T-helper 1 cell treated with Interleukin-12 subunit alpha and Interleukin-12 subunit beta and Interleukin-4 antibody, amounts not matched to agents 30 μg/mL and 1 μg/mL, for 36 hours (primary cell): ENCODE data around the gene SSPN.

ENCODE experiments used
- H3K27ac Mint-ChIP-seq: one replicate; pipeline ENCODE4 v1.8.0; 2021; ENCODE audit warnings: mild to moderate bottlenecking, mixed read lengths
- H3K27me3 Mint-ChIP-seq: one replicate; pipeline ENCODE4 v1.8.0; 2021; ENCODE audit warnings: low read depth, mixed read lengths
- H3K36me3 Mint-ChIP-seq: one replicate; pipeline ENCODE4 v1.8.0; 2021; ENCODE audit warnings: low read depth, mixed read lengths
- H3K4me1 Mint-ChIP-seq: one replicate; pipeline ENCODE4 v1.8.0; 2021; ENCODE audit warnings: low read depth, mixed read lengths
- H3K4me3 Mint-ChIP-seq: one replicate; pipeline ENCODE4 v1.8.0; 2021; ENCODE audit warnings: mild to moderate bottlenecking, moderate library complexity, mixed read lengths
- H3K9me3 Mint-ChIP-seq: one replicate; pipeline ENCODE4 v1.8.0; 2021; ENCODE audit warnings: mixed read lengths

Gene SSPN

GRCh38 chr12:26250801-26251200 lies 55.4 kb downstream of the SSPN start:
- H3K27me3 Mint-ChIP-seq: no peaks in the 10 kb centered on the region
- no peak overlapping the region for H3K4me3 Mint-ChIP-seq
- peaks cover 5% of the 10 kb centered on the region for H3K9me3 Mint-ChIP-seq
- no peaks in the 10 kb centered on the region for H3K36me3 Mint-ChIP-seq
- H3K4me1 Mint-ChIP-seq: no peaks in the 10 kb centered on the region
- no peak overlapping the region for H3K27ac Mint-ChIP-seq

GRCh38 chr12:26251600-26251999 lies 56.2 kb downstream of the SSPN start:
- Mint-ChIP-seq H3K4me3 (no peak overlapping the region), H3K27me3 (no peaks in the 10 kb centered on the region), H3K9me3 (peaks cover 5% of the 10 kb centered on the region), H3K4me1 (no peaks in the 10 kb centered on the region), H3K36me3 (no peaks in the 10 kb centered on the region), H3K27ac (no peak overlapping the region)

GRCh38 chr12:26252946-26253345 lies 57.6 kb downstream of the SSPN start:
- no peaks in the 10 kb centered on the region for H3K27me3 Mint-ChIP-seq
- H3K27ac Mint-ChIP-seq: no peak overlapping the region
- peaks cover 8% of the 10 kb centered on the region for H3K9me3 Mint-ChIP-seq
- no peak overlapping the region for H3K4me3 Mint-ChIP-seq
- no peaks in the 10 kb centered on the region for H3K4me1 Mint-ChIP-seq
- H3K36me3 Mint-ChIP-seq: no peaks in the 10 kb centered on the region

DNA sequence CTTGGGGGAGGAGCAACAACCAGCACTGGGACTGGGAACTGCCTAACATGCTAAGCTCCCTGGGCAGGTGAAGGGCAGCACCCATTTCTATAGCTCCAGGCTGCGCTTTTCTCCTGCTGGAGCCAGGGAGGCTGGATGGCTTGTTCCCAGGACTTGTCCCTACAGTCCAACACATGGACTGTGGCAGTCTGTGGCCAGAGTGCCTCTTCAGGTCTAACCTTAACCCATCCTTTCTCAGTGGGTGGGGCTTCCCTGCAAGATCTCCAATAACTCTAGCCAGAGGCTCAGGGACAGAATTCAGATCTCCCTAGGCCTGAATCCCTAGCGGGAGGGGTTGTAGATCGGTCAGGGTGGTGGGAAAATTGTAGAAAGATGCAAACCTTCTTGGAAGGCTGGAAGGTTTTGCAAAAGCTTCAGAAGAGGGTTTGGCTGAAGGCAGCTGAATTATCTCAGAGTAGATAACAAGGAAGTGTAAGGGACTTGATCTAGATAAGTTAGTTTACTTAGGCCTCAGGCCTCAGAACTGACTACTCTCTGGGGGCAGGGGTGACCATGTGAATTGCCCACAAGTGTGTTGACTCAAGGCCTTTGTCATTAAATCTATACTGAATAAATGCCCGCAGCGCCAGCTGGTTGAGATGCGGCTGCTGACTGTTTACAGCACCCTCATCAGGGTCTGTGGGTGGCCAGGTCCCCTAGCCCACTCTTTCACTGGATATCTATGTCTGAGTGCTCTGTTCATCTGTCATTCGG lies 60.7 kb downstream of the SSPN start:
- no peaks in the 10 kb centered on the region for H3K4me1 Mint-ChIP-seq
- peaks cover 18% of the 10 kb centered on the region for H3K9me3 Mint-ChIP-seq
- H3K27ac Mint-ChIP-seq: no peak overlapping the region
- H3K36me3 Mint-ChIP-seq: no peaks in the 10 kb centered on the region
- no peaks in the 10 kb centered on the region for H3K27me3 Mint-ChIP-seq
- no peak overlapping the region for H3K4me3 Mint-ChIP-seq

DNA sequence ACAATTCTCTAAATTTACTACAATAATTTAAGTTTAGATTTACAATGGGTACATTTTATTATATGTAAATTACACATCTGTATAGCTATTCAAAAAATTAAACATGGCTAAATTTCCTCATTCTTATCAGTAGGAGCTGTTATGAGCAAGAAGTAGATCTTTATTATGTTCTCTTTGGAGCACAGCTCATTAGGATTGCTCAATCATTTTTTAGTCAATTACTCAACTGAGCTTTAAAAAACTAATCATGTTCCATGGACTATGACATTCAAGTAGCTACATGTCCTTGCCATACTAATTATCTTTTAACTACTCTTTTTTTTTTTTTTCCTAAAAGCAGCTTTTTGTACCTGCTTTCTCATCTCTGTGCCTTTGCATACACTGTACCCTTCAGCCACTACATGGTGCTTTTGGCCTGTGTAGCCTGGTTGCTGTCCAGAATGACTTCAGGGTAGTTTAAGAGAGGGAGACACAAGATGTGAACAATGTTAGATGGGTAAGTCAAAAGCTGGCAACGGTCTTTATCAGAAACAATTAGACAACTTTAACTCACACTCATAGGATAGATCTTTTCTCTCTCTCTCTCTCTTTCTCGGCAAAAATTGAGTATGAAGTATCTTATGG lies 69.0 kb downstream of the SSPN start:
- no peaks in the 10 kb centered on the region for H3K4me1 Mint-ChIP-seq
- no peaks in the 10 kb centered on the region for H3K9me3 Mint-ChIP-seq
- no peak overlapping the region for H3K27ac Mint-ChIP-seq
- no peaks in the 10 kb centered on the region for H3K36me3 Mint-ChIP-seq
- H3K27me3 Mint-ChIP-seq: peaks cover 4% of the 10 kb centered on the region
- H3K4me3 Mint-ChIP-seq: no peak overlapping the region

GRCh38 chr12:26265606-26266005 lies 70.2 kb downstream of the SSPN start:
- H3K36me3 Mint-ChIP-seq: no peaks in the 10 kb centered on the region
- H3K27ac Mint-ChIP-seq: no peak overlapping the region
- H3K4me1 Mint-ChIP-seq: no peaks in the 10 kb centered on the region
- H3K9me3 Mint-ChIP-seq: no peaks in the 10 kb centered on the region
- H3K4me3 Mint-ChIP-seq: no peak overlapping the region
- peaks cover 4% of the 10 kb centered on the region for H3K27me3 Mint-ChIP-seq

DNA sequence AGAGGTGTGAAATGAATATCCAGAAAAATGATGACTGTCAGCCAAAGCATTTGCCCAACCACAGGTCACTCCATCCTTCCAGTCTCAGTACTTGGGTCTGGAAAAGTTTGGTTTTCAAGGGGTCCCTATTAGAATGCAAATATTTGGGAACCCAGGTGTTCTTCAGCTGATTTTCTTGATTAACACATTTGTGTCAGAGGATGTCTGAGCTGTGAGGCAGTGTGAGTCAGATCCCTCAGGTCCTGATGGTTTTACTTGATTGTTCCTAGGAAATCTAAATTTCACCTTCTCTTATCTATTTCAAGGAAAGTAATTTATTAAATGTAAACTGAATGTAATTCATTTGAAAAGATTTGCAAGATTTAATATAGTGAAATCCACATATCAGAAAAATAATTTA lies 71.5 kb downstream of the SSPN start:
- Mint-ChIP-seq H3K4me3 (no peak overlapping the region), H3K27me3 (peaks cover 6% of the 10 kb centered on the region), H3K36me3 (no peaks in the 10 kb centered on the region), H3K4me1 (no peaks in the 10 kb centered on the region), H3K9me3 (no peaks in the 10 kb centered on the region), H3K27ac (no peak overlapping the region)

GRCh38 chr12:26268841-26269561 lies 73.6 kb downstream of the SSPN start:
- Mint-ChIP-seq H3K27me3 (peaks cover 3% of the 10 kb centered on the region), H3K4me3 (no peak overlapping the region), H3K36me3 (no peaks in the 10 kb centered on the region), H3K27ac (no peak overlapping the region), H3K9me3 (no peaks in the 10 kb centered on the region), H3K4me1 (no peaks in the 10 kb centered on the region)

DNA sequence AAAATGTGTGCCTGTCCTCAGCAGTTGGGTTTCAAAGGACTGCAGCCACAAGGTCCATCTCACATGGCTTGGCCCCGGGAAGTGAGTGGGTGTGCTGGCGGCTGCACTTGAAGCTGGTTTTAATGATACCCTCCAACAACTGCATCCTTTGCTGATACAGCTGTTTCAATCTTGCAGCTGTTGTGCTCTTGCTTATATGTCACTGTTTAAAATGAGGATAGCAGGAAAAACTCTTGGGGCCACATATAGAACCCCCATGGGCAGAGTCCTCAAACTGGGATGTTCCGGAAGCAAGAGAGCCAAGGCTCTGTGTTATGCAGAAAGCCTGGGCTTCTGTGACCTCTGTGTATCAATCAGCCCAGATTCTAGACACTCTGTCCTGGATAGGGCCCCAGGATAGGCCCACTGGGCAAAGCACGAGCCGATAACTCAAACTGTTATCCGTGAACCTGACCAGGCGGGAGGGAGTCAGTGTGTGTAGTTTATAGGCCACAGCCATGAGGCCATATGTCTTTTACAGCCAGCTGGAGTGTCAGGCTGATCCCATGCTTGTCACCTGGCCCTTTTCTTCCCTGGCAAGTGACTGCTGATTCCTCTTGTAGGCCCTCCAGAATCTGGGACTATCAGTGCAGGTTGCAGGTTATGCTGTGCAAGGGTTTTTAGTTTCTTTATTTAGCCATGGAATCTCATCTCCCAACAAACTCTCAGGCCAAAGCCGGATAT lies 74.3 kb downstream of the SSPN start:
- peaks cover 3% of the 10 kb centered on the region for H3K27me3 Mint-ChIP-seq
- H3K9me3 Mint-ChIP-seq: no peaks in the 10 kb centered on the region
- H3K4me1 Mint-ChIP-seq: peaks cover 7% of the 10 kb centered on the region
- H3K4me3 Mint-ChIP-seq: no peak overlapping the region
- no peak overlapping the region for H3K27ac Mint-ChIP-seq
- no peaks in the 10 kb centered on the region for H3K36me3 Mint-ChIP-seq

GRCh38 chr12:26271024-26271423 lies 75.7 kb downstream of the SSPN start:
- Mint-ChIP-seq H3K27ac (no peak overlapping the region), H3K27me3 (peaks cover 3% of the 10 kb centered on the region), H3K9me3 (no peaks in the 10 kb centered on the region), H3K4me3 (no peak overlapping the region), H3K36me3 (no peaks in the 10 kb centered on the region), H3K4me1 (peaks cover 8% of the 10 kb centered on the region)

DNA sequence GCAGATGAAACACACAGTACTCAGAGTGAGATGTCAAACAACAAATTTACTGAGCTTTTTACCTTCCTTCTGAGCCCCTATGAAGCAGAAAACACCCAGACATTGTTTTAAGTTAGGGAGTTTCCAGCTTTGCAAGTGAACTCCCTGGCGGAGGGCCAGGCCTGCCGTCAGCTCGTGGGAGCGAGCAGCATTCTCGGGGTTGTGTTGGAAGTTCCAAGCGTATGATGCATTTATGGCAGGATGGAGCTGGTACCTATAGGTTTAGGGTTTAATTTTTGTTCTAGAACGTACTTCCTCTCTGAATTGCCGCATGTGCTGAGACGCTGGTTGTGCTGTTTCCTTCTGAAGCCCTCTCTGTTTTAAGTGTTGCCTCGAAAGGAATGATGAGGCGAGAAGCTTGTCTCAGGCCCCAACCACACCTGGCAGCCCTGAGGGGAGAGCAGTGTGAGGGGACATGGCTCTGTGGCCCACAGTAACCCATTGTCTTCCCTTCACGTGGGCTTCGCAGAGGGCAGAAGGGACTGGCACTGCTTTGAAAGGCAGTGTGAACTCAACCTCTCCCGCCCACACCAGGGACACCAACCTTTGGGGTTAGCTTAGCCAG lies 76.6 kb downstream of the SSPN start:
- H3K4me1 Mint-ChIP-seq: peaks cover 8% of the 10 kb centered on the region
- peaks cover 3% of the 10 kb centered on the region for H3K27me3 Mint-ChIP-seq
- no peaks in the 10 kb centered on the region for H3K9me3 Mint-ChIP-seq
- H3K4me3 Mint-ChIP-seq: no peak overlapping the region
- H3K27ac Mint-ChIP-seq: no peak overlapping the region
- no peaks in the 10 kb centered on the region for H3K36me3 Mint-ChIP-seq

DNA sequence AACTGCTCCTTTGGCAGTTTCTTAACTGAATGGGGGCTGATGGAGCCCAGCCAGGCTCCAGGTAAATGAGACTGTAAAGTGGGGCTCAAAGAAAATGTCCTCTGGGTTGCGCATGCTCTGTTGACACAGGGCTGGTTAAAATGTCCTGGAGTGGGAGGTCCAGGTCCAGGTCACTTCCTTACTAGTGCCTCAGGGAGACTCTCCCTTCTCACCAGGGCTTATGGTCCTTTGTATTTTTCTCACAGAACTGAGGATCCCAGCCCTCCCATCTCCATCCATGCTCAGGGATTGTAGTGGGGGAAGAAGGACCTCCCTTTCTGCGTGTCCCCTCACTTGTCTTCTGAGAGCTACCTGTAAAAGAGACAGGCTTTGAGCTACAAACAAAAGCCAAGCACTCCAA lies 77.5 kb downstream of the SSPN start:
- H3K36me3 Mint-ChIP-seq: no peaks in the 10 kb centered on the region
- no peak overlapping the region for H3K27ac Mint-ChIP-seq
- H3K27me3 Mint-ChIP-seq: peaks cover 3% of the 10 kb centered on the region
- no peaks in the 10 kb centered on the region for H3K9me3 Mint-ChIP-seq
- H3K4me3 Mint-ChIP-seq: no peak overlapping the region
- peaks cover 8% of the 10 kb centered on the region for H3K4me1 Mint-ChIP-seq

GRCh38 chr12:26273811-26274210 lies 78.4 kb downstream of the SSPN start:
- peaks cover 3% of the 10 kb centered on the region for H3K27me3 Mint-ChIP-seq
- peaks cover 8% of the 10 kb centered on the region for H3K4me1 Mint-ChIP-seq
- H3K4me3 Mint-ChIP-seq: no peak overlapping the region
- no peak overlapping the region for H3K27ac Mint-ChIP-seq
- no peaks in the 10 kb centered on the region for H3K9me3 Mint-ChIP-seq
- no peaks in the 10 kb centered on the region for H3K36me3 Mint-ChIP-seq
